GM12875 (cell line): ENCODE data around the gene CNN1.
A peak's percentile ranks its signal among the peaks of the same experiment; 100 is the strongest.

ENCODE experiments used
- H3K4me3 ChIP-seq: one replicate; pipeline ENCODE4 v1.5.1; 2011; ENCODE audit warnings: low read depth, low read length, control low read depth
- CTCF ChIP-seq: IDR thresholded peaks from 2 replicates; pipeline ENCODE4 v1.5.1; 2011; ENCODE audit warnings: low read depth, mild to moderate bottlenecking, control low read depth, inconsistent platforms, low read length, moderate library complexity, borderline replicate concordance; ENCODE audit not compliant: insufficient read depth

The CNN1 gene

GRCh38 chr19:11538232-11539036 is at the start of gene CNN1:
TSS of gene CNN1 (plus strand) at chr19:11538851. CDS start at chr19:11538928, 77 bp downstream.
- TF ChIP-seq CTCF: no peak
- no peak within 1 kb of the TSS for H3K4me3 ChIP-seq

- no peak for TF ChIP-seq CTCF
- H3K4me3 ChIP-seq: no peak overlapping the region
Observed at GRCh38 chr19:11489378-11489777, 49.3 kb upstream of the CNN1 start.

- no peak for TF ChIP-seq CTCF
- no peak overlapping the region for H3K4me3 ChIP-seq
Observed at GRCh38 chr19:11494634-11495285, 43.9 kb upstream of the CNN1 start.

GRCh38 chr19:11495481-11495880 is 43.2 kb upstream of the CNN1 start:
- no peak for TF ChIP-seq CTCF
- H3K4me3 ChIP-seq: no peak overlapping the region

GRCh38 chr19:11495885-11496284 is 42.8 kb upstream of the CNN1 start:
- no peak overlapping the region for H3K4me3 ChIP-seq
- no peak for TF ChIP-seq CTCF

- TF ChIP-seq CTCF: peak; percentile 79
- no peak overlapping the region for H3K4me3 ChIP-seq
Observed at GRCh38 chr19:11496391-11497163, 42.1 kb upstream of the CNN1 start.

GRCh38 chr19:11499220-11499726 is 39.4 kb upstream of the CNN1 start:
- no peak overlapping the region for H3K4me3 ChIP-seq
- TF ChIP-seq CTCF: no peak
